Endothelial cell of umbilical vein (primary cell): ENCODE data around the gene TK1. TPM values are rescaled to one million over a fixed set of nuclear protein-coding genes. Genes with fewer than 3 reads are reported as not detected.

Experiments used
- BruUV-seq: library from RNA; stranded (reverse); fragments of 400-500 nt; replicated peaks from 2 replicates; lab custom pipeline; 2021; lab: Mats Ljungman, UMichigan
- CTCF ChIA-PET: fragments of 300-600, 350-600 bp; sonication (Branson Sonifier 250); formaldehyde crosslinking; loops from one replicate; lab custom pipeline; 2021; ENCODE audit warnings: antibody characterized with exemption, inconsistent platforms; lab: Charles Lee
- POLR2A ChIA-PET: fragments of 300-600, 350-600 bp; sonication (Branson Sonifier 250); formaldehyde crosslinking; loops from one replicate; lab custom pipeline; 2021; ENCODE audit warnings: antibody characterized with exemption, inconsistent platforms; lab: Charles Lee
- DNase-seq: peaks from one replicate; pipeline ENCODE4 v3.0.0-alpha.2; 2011; ENCODE audit warnings: low read depth, low spot score
- FAIRE-seq: peaks from 2 replicates; lab custom pipeline; 2011; peaks lifted over from hg19 to GRCh38; lab: Jason Lieb, UNC
- H2AFZ ChIP-seq: 2 replicates; pipeline ENCODE4 v1.6.0; 2012; ENCODE audit warnings: low read depth, low read length, control low read depth, inconsistent platforms
- H3K27ac ChIP-seq: 2 replicates; pipeline ENCODE4 v1.5.1; 2011; ENCODE audit warnings: low read depth, mild to moderate bottlenecking, control low read depth, low read length, moderate library complexity; ENCODE audit not compliant: insufficient read depth
- H3K27me3 ChIP-seq, 2 experiments: 2 replicates each; pipeline versions ENCODE4 v1.6.0 to v1.6.1; 2011; ENCODE audit warnings: low read length in 2 of 2, mixed read lengths in 1 of 2; ENCODE audit not compliant: control insufficient read depth in 2 of 2, insufficient read depth in 2 of 2
- H3K36me3 ChIP-seq, 2 experiments: 2 replicates in 1 of 2; 3 replicates in 1 of 2; pipeline ENCODE4 v1.5.1; 2011; ENCODE audit warnings: low read length in 2 of 2, mild to moderate bottlenecking in 1 of 2, moderate library complexity in 1 of 2; ENCODE audit not compliant: control insufficient read depth in 2 of 2, insufficient read depth in 2 of 2; ENCODE audit errors: extremely low read depth in 1 of 2
- H3K4me1 ChIP-seq: 3 replicates; pipeline ENCODE4 v1.5.1; 2011; ENCODE audit warnings: mild to moderate bottlenecking, low read length; ENCODE audit not compliant: control insufficient read depth, insufficient read depth; ENCODE audit errors: extremely low read depth
- H3K4me2 ChIP-seq: 2 replicates; pipeline ENCODE4 v1.6.1; 2011; ENCODE audit warnings: low read length, control low read depth, mixed read lengths; ENCODE audit not compliant: insufficient read depth
- H3K4me3 ChIP-seq, 3 experiments: fragments of 200-600 bp in 1 of 3; sonication (generic), shearing (Covaris generic) in 1 of 3; replicated peaks in 1 of 3; 2 replicates each; pipeline ENCODE4 v1.5.1; 2011 to 2016; ENCODE audit warnings: control low read depth in 3 of 3, low read length in 3 of 3, mild to moderate bottlenecking in 2 of 3, inconsistent platforms in 1 of 3, low read depth in 1 of 3, moderate library complexity in 1 of 3; ENCODE audit not compliant: insufficient read depth in 1 of 3
- H3K79me2 ChIP-seq: 2 replicates; pipeline ENCODE4 v1.6.0; 2012; ENCODE audit warnings: low read length, inconsistent platforms; ENCODE audit not compliant: control insufficient read depth, insufficient read depth
- H3K9ac ChIP-seq: replicated peaks from 2 replicates; pipeline ENCODE3; 2011; ENCODE audit warnings: low read length, control low read depth; ENCODE audit not compliant: insufficient read depth; ENCODE audit errors: extremely low read depth
- H3K9me1 ChIP-seq: replicated peaks from 3 replicates; pipeline ENCODE4 v1.6.0; 2011; ENCODE audit warnings: mild to moderate bottlenecking, low read length; ENCODE audit not compliant: control insufficient read depth, insufficient read depth; ENCODE audit errors: extremely low read depth
- H3K9me3 ChIP-seq: replicated peaks from 2 replicates; pipeline ENCODE4 v1.5.1; 2012; ENCODE audit warnings: low read length, inconsistent platforms; ENCODE audit not compliant: control insufficient read depth, insufficient read depth
- H4K20me1 ChIP-seq: replicated peaks from 2 replicates; pipeline ENCODE3; 2011; ENCODE audit warnings: mild to moderate bottlenecking, low read length; ENCODE audit not compliant: control insufficient read depth, insufficient read depth; ENCODE audit errors: extremely low read depth
- CTCF ChIP-seq, 2 donors: IDR thresholded peaks; 1 replicate in 1 of 2; 2 replicates in 1 of 2; pipeline ENCODE4 v1.5.1; 2011; ENCODE audit warnings: low read length in 2 of 2, mild to moderate bottlenecking in 2 of 2, moderate library complexity in 2 of 2, control low read depth in 1 of 2, inconsistent platforms in 1 of 2, low read depth in 1 of 2; ENCODE audit not compliant: insufficient read depth in 1 of 2; ENCODE audit errors: extremely low read depth in 1 of 2
- EZH2 ChIP-seq: IDR thresholded peaks from 2 replicates; pipeline ENCODE4 v1.6.1; 2012; ENCODE audit warnings: borderline replicate concordance, low read depth, mild to moderate bottlenecking, moderate library complexity, low read length, inconsistent platforms; ENCODE audit not compliant: severe bottlenecking
- FOS ChIP-seq: IDR thresholded peaks from 2 replicates; pipeline ENCODE4 v1.6.1; 2011; ENCODE audit warnings: mild to moderate bottlenecking, low read length, moderate library complexity, borderline replicate concordance; ENCODE audit not compliant: insufficient read depth
- GATA2 ChIP-seq: IDR thresholded peaks from 2 replicates; pipeline ENCODE4 v1.7.0; 2011; ENCODE audit warnings: low read depth, mild to moderate bottlenecking, moderate library complexity, mixed read lengths, low read length; ENCODE audit not compliant: insufficient read length, insufficient read depth
- JUN ChIP-seq: IDR thresholded peaks from 2 replicates; pipeline ENCODE4 v1.6.1; 2011; ENCODE audit warnings: borderline replicate concordance, low read depth; ENCODE audit not compliant: insufficient read length, insufficient read depth
- MYC ChIP-seq: IDR thresholded peaks from one replicate; pipeline ENCODE4 v1.6.1; 2011; ENCODE audit warnings: mild to moderate bottlenecking, low read depth, low read length
- POLR2A ChIP-seq: IDR thresholded peaks from 2 replicates; pipeline ENCODE4 v1.6.1; 2012; ENCODE audit warnings: low read depth, mild to moderate bottlenecking, control low read depth, low read length
- POLR2AphosphoS5 ChIP-seq: IDR thresholded peaks from 2 replicates; pipeline ENCODE4 v1.6.1; 2012; ENCODE audit warnings: low read depth, mild to moderate bottlenecking, control low read depth, low read length, moderate library complexity; ENCODE audit not compliant: insufficient read depth
- dilution Hi-C: fragments of 300-500 bp; cut with MboI; formaldehyde crosslinking; loops from one replicate; pipeline ENCODE4 v1.15.0; 2019; ENCODE audit warnings: low sequenced_read_pairs; ENCODE audit not compliant: extremely low pct_ligation_motif_present
- intact Hi-C: fragments of 100-400 bp; cut with micrococcal nuclease; formaldehyde crosslinking; loops from one replicate; pipeline ENCODE4 v1.10.0; 2022
- polyA plus RNA-seq, 4 experiments: library from polyadenylated mRNA; depleted of rRNA in 3 of 4; stranded (reverse) in 3 of 4; unstranded in 1 of 4; fragments of >200 nt; gene quantifications; 2 replicates each; pipeline versions ENCODE4 v1.2.1 to v1.2.3, GENCODE V29; 2011 to 2012; ENCODE audit warnings: missing spikeins in 1 of 4
- total RNA-seq: library from RNA; stranded (reverse); gene quantifications from 2 replicates; pipeline ENCODE4 v1.2.3, GENCODE V29; 2021
- TF ChIP-seq, protein P1 (sequence below): IDR thresholded peaks from 2 replicates; pipeline ENCODE4 v1.6.1; 2011; ENCODE audit not compliant: insufficient read depth, insufficient read length

Gene TK1
- total and polyA plus RNA-seq, 2 donors (not counting 3 experiments of a cell fraction or from before 2014, with no cell fraction given), result 111 to 159 TPM

- Histone ChIP-seq H3K4me1 (peaks cover 3% of the 10 kb centered on the region), H3K4me2 (no peak overlapping the region), H4K20me1 (no peaks in the 10 kb centered on the region), H3K27ac (no peak overlapping the region), H3K79me2 (no peaks in the 10 kb centered on the region), H3K9me1 (no peaks in the 10 kb centered on the region), H3K36me3 (no peaks in the 10 kb centered on the region), H3K4me3 (no peak overlapping the region), H2AFZ (no peak overlapping the region), H3K9ac (no peak overlapping the region), H3K27me3 (peaks cover 21 to 25% of the 10 kb centered on the region in 2 experiments), H3K9me3 (no peaks in the 10 kb centered on the region)
- dilution Hi-C loops (no loop called here), intact Hi-C loops (no loop called here)
- TF ChIP-seq POLR2AphosphoS5 (no peak), FOS (no peak)
- FAIRE-seq (no peak), DNase-seq (no peak)
- ChIA-PET POLR2A (no interaction called here), CTCF (interaction anchor here (1.5 kb wide), 1 partner anchor 18 kb away, joined by 13 read pairs; no protein-coding TSS in a partner anchor)
- BruUV-seq, result no TSS peak
These were observed 46.0 kb upstream of the TK1 start for GRCh38 chr17:78232859-78233173.

DNA sequence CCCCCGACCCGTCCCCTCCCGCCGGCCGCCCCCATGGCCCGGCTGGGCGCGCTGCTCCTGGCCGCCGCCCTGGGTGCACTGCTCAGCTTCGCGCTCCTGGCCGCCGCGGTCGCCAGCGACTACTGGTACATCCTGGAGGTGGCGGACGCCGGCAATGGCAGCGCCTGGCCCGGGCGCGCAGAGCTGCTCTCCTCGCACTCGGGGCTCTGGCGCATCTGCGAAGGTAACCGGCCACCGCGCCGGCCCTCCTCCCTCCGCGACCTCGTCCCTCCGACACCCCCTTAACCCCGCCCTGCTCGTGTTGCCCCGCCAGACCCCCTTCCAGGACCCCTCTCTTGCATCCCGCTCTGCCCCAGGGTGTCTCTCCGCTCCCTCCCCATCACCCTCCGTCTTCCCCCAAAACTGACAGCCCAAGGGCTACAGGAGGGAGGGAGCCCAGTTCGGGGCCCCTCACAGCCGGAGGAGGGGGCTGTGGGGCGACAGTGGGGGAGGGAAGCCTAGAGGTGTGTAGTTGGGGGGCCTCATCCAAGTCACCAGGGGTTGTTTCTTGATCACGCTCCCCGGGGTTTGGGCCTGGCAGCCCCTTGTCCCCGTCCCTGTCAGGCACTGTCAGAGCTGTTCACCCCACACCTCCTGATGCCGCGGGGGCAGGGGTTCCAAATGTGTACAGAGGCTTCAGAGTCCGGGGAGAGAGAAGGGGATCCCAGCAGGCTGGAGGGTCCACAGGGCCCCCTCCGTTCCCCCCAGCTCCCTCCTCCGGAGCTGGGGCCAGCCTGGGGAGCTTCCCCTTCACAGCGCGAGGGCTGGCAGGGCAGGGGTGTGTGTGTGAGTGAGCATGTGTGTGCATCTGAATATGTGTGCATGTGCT, 45.4 kb upstream of the TK1 start:
- BruUV-seq, result no TSS peak
- Histone ChIP-seq H3K36me3 (no peaks in the 10 kb centered on the region), H4K20me1 (no peaks in the 10 kb centered on the region), H3K9me3 (no peaks in the 10 kb centered on the region), H2AFZ (no peak overlapping the region), H3K79me2 (no peaks in the 10 kb centered on the region), H3K9ac (no peak overlapping the region), H3K4me1 (peaks cover 5% of the 10 kb centered on the region), H3K4me3 (no peak overlapping the region), H3K27ac (no peak overlapping the region), H3K27me3 (peaks cover 21 to 25% of the 10 kb centered on the region in 2 experiments), H3K9me1 (no peaks in the 10 kb centered on the region), H3K4me2 (no peak overlapping the region)
- DNase-seq (no peak), FAIRE-seq (no peak)
- dilution Hi-C loops (no loop called here), intact Hi-C loops (no loop called here)
- CTCF ChIA-PET, result interaction anchor here (1.5 kb wide), 1 partner anchor 18 kb away, joined by 13 read pairs; no protein-coding TSS in a partner anchor
- TF ChIP-seq GATA2 (no peak), EZH2 (no peak), JUN (no peak), FOS (no peak), MYC (no peak), POLR2AphosphoS5 (no peak), POLR2A (no peak), CTCF (IDR thresholded peaks at IDR 0.05; ENCODE audit: extremely low read depth in 1 of 2, insufficient read depth in 1 of 2, low read depth in 1 of 2, low read length in 2 of 2) (no peak)
- TF ChIP-seq, protein P1, sequence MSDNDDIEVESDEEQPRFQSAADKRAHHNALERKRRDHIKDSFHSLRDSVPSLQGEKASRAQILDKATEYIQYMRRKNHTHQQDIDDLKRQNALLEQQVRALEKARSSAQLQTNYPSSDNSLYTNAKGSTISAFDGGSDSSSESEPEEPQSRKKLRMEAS, result no peak
- POLR2A ChIA-PET, result no interaction called here
